ENCODE results near the gene SPATA21.

GRCh38 chr1:16449065-16449464 lies 11.8 kb upstream of the SPATA21 start:
- TF ChIP-seq CTCF (IDR thresholded peaks at IDR 0.05) (no peak), POLR2AphosphoS5 (IDR thresholded peaks at IDR 0.05) (no peak), POLR2A (IDR thresholded peaks at IDR 0.05) (no peak)
